Left ventricle myocardium inferior (tissue), 1 donor: ENCODE measurements around the gene ANKDD1A. TPM values are rescaled to one million over a fixed set of nuclear protein-coding genes. Genes with fewer than 3 reads are reported as not detected.

ENCODE experiments used
- DNase-seq: peaks from one replicate; pipeline ENCODE4 v3.0.0-alpha.2; 2020
- H3K27ac ChIP-seq: fragments of 200-600 bp; replicated peaks from 2 replicates; pipeline ENCODE4 v1.8.0; 2021
- H3K27me3 ChIP-seq: fragments of 200-600 bp; 2 replicates; pipeline ENCODE4 v1.8.0; 2021; ENCODE audit warnings: low read depth
- H3K36me3 ChIP-seq: fragments of 200-600 bp; 2 replicates; pipeline ENCODE4 v1.8.0; 2021
- H3K4me1 ChIP-seq: fragments of 200-600 bp; 2 replicates; pipeline ENCODE4 v1.8.0; 2021
- H3K4me3 ChIP-seq: fragments of 200-600 bp; 2 replicates; pipeline ENCODE4 v1.8.0; 2021; ENCODE audit warnings: mild to moderate bottlenecking, moderate library complexity
- H3K9me3 ChIP-seq: fragments of 200-600 bp; replicated peaks from 2 replicates; pipeline ENCODE4 v1.8.0; 2021
- CTCF ChIP-seq: fragments of 200-600 bp; IDR thresholded peaks from 2 replicates; pipeline ENCODE4 v1.8.0; 2021; ENCODE audit warnings: antibody characterized with exemption, mild to moderate bottlenecking, borderline replicate concordance
- intact Hi-C: fragments of 100-400 bp; cut with micrococcal nuclease; formaldehyde crosslinking; loops from one replicate; pipeline ENCODE4 v1.11.0; 2022
- total RNA-seq: library from RNA; stranded (reverse); fragmentation: NEBNext Ultra II Directional; extraction: Animal tissue kit (Norgen Biotek cat#: 25700); gene quantifications from one replicate; pipeline ENCODE4 v1.2.1, GENCODE V29; 2021
- donor health status: DM: no; HTN: yes; CAD: no; lungs with severe emphysema.

The ANKDD1A gene
- total RNA-seq, 1 donor from 2014 or later: 1.8 TPM

- TF ChIP-seq CTCF: no peak
- peaks cover 40% of the 10 kb centered on the region for H3K36me3 ChIP-seq
- no peak for DNase-seq
- H3K27me3 ChIP-seq: no peaks in the 10 kb centered on the region
- H3K27ac ChIP-seq: no peak overlapping the region
- peaks cover 29% of the 10 kb centered on the region for H3K4me1 ChIP-seq
- H3K4me3 ChIP-seq: no peak overlapping the region
- intact Hi-C loops: no loop called here
- no peaks in the 10 kb centered on the region for H3K9me3 ChIP-seq
These were observed 45.6 kb upstream of the ANKDD1A start for GRCh38 chr15:64865998-64866520.

GRCh38 chr15:64869501-64869900 is 42.2 kb upstream of the ANKDD1A start:
- peaks cover 31% of the 10 kb centered on the region for H3K4me1 ChIP-seq
- H3K27me3 ChIP-seq: no peaks in the 10 kb centered on the region
- H3K4me3 ChIP-seq: no peak overlapping the region
- H3K36me3 ChIP-seq: peaks cover 25% of the 10 kb centered on the region
- H3K27ac ChIP-seq: no peak overlapping the region
- no peak for TF ChIP-seq CTCF
- no peaks in the 10 kb centered on the region for H3K9me3 ChIP-seq
- DNase-seq: no peak
- intact Hi-C loops: no loop called here

- intact Hi-C loops: no loop called here
- no peaks in the 10 kb centered on the region for H3K9me3 ChIP-seq
- no peak overlapping the region for H3K27ac ChIP-seq
- no peak for DNase-seq
- H3K27me3 ChIP-seq: no peaks in the 10 kb centered on the region
- no peak for TF ChIP-seq CTCF
- peaks cover 16% of the 10 kb centered on the region for H3K36me3 ChIP-seq
- peaks cover 24% of the 10 kb centered on the region for H3K4me1 ChIP-seq
- no peak overlapping the region for H3K4me3 ChIP-seq
These were observed 41.3 kb upstream of the ANKDD1A start for GRCh38 chr15:64870353-64870752.

- H3K4me1 ChIP-seq: peaks cover 41% of the 10 kb centered on the region
- no peak for TF ChIP-seq CTCF
- no peak overlapping the region for H3K4me3 ChIP-seq
- no peaks in the 10 kb centered on the region for H3K36me3 ChIP-seq
- intact Hi-C loops: no loop called here
- no peak for DNase-seq
- H3K27ac ChIP-seq: no peak overlapping the region
- no peaks in the 10 kb centered on the region for H3K9me3 ChIP-seq
- no peaks in the 10 kb centered on the region for H3K27me3 ChIP-seq
These were observed 36.0 kb upstream of the ANKDD1A start for GRCh38 chr15:64875641-64876223.

GRCh38 chr15:64877435-64877834 is 34.3 kb upstream of the ANKDD1A start:
- H3K27me3 ChIP-seq: no peaks in the 10 kb centered on the region
- peak overlapping the region; percentile 80 for H3K27ac ChIP-seq
- peaks cover 51% of the 10 kb centered on the region for H3K4me1 ChIP-seq
- H3K9me3 ChIP-seq: no peaks in the 10 kb centered on the region
- no peaks in the 10 kb centered on the region for H3K36me3 ChIP-seq
- no peak for TF ChIP-seq CTCF
- intact Hi-C loops: no loop called here
- H3K4me3 ChIP-seq: no peak overlapping the region
- DNase-seq: peak; percentile 79
